ENCODE measurements around the gene CUTC. TPM values are rescaled to one million over a fixed set of nuclear protein-coding genes. Genes with fewer than 3 reads are reported as not detected.
"Not testable (repeated sequence)": the region's sequence is repeated elsewhere in the genome, so short reads cannot be mapped to it uniquely, and the experiment has no call there.

The CUTC gene
- total RNA-seq, result 24.3 and 25.1 TPM in 2 replicates

DNA sequence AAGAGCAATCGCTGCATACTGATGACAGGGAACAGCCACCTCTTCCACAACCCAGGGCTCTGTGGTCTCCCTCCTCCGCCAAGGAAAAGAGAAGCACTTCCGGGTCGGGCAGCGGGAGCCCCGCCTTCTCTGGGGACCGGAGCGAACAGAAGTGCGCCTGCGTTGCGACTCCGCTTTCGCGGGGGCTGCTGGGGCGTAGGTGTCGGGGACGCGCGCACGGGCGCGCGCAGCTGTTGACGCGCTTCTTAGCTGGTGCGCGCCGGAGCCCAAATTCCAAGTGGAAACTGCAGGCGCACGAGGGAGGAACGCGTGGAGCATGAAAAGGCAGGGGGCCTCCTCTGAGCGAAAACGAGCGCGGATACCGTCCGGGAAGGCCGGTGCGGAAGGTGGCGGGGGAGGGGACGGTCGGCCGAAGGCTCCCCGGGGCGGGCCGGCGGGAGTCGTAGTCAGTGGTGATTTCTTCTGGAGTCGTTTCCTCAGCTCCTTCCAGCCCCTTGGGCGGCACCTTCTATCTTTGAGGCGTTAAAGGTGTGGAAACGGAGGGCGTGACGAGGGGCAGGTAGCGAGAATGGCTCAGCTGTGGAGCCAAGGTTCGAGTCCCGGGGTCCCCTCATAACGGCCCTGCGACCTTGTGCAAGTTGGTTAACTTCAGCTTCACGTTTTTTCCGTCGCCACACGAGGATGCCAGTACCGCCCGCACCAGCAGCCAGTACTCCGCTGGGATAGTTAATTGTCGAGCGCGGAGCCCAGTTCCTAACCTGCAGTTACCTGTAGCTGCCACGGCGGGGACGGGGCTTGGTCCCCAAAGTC is at the start of gene CUTC, which contains the start of gene COX15:
Gene CUTC, plus strand, starts transcription at position 202 of the 810 bp plus-strand sequence. Its CDS starts 115 bp downstream, at position 317.
Gene COX15, minus strand, starts transcription at position 95 of the 810 bp plus-strand sequence. Its CDS starts 78 bp downstream, at position 17.
- DNase-seq (ENCODE audit: low read depth), result peak; percentile 90

- peak; percentile 52 for DNase-seq (ENCODE audit: low read depth)
Measured at GRCh38 chr10:99682752-99683151, 49.3 kb upstream of the CUTC start.

GRCh38 chr10:99685597-99685967 is 46.5 kb upstream of the CUTC start:
- DNase-seq (ENCODE audit: low read depth), result peak; percentile 72

DNA sequence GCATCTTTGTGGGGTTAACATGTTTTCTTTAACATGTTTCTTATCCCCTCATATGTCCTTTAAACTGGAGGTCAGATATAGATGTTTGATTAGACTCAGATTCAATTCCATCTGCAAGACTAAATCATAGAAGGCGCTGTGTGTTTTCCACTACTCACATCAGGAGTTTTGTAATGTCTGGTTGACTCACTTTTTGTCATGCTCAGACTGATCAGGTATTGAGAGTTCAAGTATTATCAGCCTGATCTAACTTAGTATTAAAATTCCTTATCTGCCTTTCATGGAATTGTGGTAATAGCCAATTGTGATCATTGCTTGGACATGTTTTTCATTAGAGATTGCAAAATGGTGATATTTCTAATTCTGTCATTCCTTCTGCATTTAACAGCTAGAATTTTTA is 42.6 kb upstream of the CUTC start:
- DNase-seq (ENCODE audit: low read depth), result peak; percentile 26

GRCh38 chr10:99693933-99694583 is 38.0 kb upstream of the CUTC start:
- DNase-seq (ENCODE audit: low read depth), result peak; percentile 63

GRCh38 chr10:99695761-99696160 is 36.3 kb upstream of the CUTC start:
- no peak for DNase-seq (ENCODE audit: low read depth)

- no peak for DNase-seq (ENCODE audit: low read depth)
Measured at GRCh38 chr10:99698504-99699080, 33.4 kb upstream of the CUTC start.

GRCh38 chr10:99700649-99701048 is 31.4 kb upstream of the CUTC start:
- DNase-seq (ENCODE audit: low read depth), result no peak

DNA sequence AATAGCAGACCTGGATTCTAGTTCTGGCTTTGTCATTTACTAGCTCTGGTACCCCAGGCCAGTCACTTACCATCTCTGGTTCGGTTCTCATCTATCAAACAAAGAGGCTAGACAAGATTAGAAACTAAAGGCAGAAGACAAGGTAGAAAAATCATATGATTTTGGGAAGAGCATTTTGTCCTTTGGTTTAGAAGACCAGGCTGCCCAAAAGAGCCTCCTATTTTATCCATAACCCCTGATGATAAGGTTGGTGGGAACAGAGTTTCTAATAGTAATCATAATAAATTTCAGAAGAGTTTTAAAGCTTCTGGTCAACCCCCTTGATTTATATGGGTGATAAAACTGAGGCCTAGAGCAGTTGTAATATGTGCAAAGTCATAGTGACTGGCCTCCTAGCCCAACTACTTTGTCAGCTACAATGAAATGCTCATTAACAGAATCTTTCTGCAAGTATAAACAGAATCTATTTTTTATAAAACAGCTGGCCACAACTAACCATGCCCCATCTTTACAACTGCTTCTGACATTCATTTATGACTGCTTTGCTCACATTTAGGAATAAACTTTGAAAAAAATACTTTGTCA is 23.5 kb upstream of the CUTC start:
- DNase-seq (ENCODE audit: low read depth), result no peak

DNA sequence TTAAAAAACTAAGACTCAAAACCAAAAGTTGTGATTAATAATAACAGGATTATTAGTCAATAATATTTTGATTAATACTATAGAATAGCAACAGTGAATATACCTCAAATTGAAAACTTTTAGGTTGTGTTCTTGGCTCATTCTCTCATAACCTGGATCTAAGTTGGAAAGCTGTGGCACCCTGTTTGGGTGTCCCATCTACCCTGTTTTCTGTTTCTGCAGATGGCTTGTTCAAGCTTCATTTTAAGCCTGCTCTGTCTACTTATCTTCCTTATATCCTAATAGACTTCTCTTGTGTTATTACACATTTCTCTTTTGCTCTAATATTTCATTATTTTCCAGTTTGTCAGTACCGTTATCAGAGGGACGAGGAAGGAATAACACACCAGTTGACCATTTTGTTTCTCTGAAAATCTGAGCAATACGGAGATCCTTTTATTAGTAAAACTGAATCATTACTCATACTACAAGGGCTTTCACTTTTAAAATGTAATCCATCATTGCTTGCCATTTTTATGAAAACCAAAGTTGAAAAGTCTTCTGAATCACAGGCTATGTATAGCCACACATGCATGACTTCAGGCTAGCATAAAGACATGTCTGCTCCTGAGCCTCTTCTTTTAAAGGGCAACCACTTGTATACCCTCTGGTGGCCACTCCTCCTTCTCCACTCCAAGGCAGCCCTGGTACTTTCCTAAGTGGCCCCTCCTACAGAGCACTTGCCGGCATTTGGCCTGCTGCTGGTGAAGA is 22.4 kb upstream of the CUTC start:
- DNase-seq (ENCODE audit: low read depth), result no peak

DNA sequence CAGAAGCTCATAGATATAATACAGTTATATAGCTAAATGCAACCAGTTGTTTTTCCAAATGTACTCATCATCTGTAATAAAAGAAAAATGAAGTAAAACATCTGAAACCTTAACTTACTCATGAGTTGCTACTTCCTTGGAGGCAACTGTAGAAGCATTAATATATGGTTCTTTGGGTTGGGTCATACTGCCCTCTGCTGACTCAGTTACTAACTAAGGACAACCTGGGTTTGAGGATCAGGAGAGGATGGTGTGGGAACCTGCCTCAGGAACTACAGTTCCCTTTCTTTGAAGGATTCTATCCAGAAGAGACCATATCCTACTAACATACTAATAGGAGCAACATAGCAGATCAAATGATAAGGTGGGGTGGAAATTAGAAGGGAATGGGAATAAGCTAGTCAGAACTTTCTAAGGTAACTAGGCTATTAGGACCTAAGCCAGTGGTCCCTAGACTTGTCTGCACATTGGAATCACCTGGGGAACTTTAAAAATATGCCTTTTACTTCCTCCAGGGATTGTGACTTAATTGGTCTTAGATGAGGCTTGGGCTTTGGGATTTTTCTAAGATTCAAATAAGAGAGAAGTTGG is 20.8 kb upstream of the CUTC start:
- peak; percentile 69 for DNase-seq (ENCODE audit: low read depth)

GRCh38 chr10:99714446-99714845 is 17.6 kb upstream of the CUTC start:
- no peak for DNase-seq (ENCODE audit: low read depth)

DNA sequence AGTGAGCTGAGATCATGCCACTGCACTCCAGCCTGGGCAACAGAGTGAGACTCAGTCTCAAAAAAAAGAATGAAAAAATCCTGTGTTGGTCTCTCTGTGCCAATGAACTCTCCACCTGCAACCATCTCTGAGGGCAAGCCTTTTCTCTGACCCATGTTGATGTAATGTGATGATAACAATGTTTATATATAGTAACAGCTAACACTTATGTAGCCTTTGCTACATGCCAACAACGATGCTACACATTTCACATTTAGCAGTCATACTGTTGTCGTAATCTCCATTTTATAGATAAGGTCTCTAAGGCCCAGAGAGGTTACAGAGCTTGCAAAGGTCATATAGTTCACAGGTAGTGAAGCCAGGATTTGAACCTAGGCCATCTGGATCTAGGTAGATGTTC is 11.6 kb upstream of the CUTC start:
- no peak for DNase-seq (ENCODE audit: low read depth)

DNA sequence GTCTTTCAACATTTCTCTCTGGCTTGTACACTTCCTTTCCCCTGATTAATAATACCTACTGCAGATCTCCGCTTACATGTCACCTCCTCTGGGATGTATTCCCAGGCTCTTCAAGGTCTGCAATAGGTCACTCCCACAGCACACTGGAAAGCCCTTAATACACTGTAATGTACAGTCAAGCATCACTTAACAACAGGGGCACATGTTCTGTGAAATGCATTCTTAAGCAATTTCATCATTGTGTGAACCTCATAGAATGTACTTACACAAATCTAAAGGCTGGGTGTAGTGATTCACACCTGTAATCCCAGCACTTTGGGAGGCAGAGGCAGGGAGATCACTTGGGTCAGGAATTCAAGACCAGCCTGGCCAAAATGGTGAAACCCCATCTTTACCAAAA is 2.0 kb upstream of the CUTC start:
- peak; percentile 87 for DNase-seq (ENCODE audit: low read depth)

GRCh38 chr10:99731306-99732032 is 565 bp upstream of the CUTC start:
- DNase-seq (ENCODE audit: low read depth), result no peak

DNA sequence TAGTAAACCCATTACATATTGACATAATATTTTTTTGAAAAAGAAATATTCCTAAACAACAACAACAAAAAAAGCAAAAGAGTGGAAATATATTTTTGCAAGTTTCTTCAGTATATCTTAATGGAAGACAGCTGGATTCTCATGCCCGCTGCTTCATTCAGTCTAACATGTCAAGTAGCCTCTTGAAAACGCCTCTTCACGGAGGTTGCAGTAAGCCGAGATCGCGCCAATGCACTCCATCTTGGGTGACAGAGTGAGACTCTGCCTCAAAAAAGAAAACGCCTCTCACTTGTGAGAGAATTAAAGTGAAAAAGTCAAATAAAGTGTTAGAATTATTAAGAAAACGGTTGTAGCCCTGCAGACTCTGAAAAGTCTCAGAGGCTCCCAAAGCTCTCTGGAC is 1.3 kb downstream of the CUTC start:
- no peak for DNase-seq (ENCODE audit: low read depth)

GRCh38 chr10:99734111-99734510 is 2.1 kb downstream of the CUTC start:
- not testable (repeated sequence) for DNase-seq (ENCODE audit: low read depth)

DNA sequence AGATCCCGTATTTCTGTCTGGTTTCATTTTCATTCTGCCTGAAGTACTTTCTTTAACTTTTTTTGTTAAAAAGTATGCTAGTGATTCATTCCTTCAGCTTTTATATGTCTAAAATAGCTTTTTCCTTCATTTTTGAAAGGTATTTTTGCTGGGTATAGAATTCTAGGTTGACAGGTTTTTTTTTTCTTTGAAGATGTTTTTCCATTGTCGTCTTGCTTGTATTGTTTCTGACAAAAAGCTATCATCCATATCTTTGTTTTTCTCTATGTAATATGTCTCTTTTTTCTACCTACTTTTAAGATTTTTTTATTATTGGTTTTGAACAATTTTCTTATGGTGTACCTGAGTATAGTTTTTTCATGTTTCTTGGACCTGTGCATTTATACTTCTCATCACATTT is 8.2 kb downstream of the CUTC start:
- no peak for DNase-seq (ENCODE audit: low read depth)

DNA sequence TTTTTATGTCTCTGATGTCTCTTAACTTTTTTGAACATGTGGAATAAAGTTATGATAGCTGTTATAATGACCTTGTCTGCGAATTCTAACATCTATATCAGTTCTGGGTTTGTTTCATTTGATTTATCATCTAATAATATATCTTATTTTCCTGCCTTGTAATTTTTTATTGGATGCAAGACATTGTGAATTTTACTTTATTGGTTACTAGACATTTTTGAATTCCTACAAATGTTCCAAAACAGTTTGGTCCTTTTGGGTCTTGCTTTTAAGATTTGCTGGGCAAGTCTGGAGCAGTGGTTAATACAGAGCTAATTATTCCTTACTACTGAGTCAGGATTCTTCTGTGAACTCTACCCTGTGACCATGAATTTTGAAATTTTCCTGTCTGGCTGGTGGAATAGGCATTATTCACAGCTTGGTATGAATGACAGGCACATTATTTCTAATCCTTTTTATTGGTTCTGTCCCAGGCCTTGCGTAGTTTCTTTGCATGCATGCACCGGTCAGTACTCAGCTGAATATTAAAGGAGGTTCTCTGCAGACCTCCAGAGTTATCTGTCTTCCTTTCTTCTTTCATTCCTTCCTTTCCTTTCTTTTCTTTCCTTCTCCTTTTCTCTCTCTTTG is 9.0 kb downstream of the CUTC start:
- no peak for DNase-seq (ENCODE audit: low read depth)

- DNase-seq (ENCODE audit: low read depth), result no peak
Measured at GRCh38 chr10:99742254-99742653, 10.2 kb downstream of the CUTC start.

All from renal cortical epithelial cell (primary cell).